Activated T-cell treated with anti-CD3 and anti-CD28 coated beads, Interleukin-2, amount 50 U/mL, for 48 hours (primary cell): ENCODE measurements around the gene PALD1.

ENCODE experiments used
- DNase-seq, 2 experiments: peaks; one replicate each; pipeline ENCODE4 v3.0.0-alpha.2; 2020

PALD1 gene

GRCh38 chr10:70538195-70538520 lies 59.6 kb downstream of the PALD1 start:
- DNase-seq, result no peak

GRCh38 chr10:70538731-70539338 lies 60.3 kb downstream of the PALD1 start:
- no peak for DNase-seq

DNA sequence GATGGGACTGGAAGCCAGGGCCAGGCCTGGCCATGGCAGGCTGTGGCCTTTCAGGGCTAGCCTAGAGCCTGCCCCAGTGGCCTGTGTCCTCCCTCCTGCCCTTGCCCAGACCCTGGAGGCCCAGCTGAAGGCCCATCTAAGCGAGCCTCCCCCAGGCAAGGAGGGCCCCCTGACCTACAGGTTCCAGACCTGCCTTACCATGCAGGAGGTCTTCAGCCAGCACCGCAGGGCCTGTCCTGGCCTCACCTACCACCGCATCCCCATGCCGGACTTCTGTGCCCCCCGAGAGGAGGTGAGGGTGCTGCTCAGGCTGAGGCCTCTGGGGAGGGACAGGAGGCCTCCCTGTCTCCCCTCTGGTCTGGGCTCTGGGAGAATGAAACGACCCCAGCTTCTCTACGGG lies 60.9 kb downstream of the PALD1 start:
- DNase-seq, result no peak

- DNase-seq, result peak; percentile 47 to 55
These were observed 61.7 kb downstream of the PALD1 start for GRCh38 chr10:70540089-70540788.

GRCh38 chr10:70540789-70541360 lies 62.3 kb downstream of the PALD1 start:
- DNase-seq, result no peak

DNA sequence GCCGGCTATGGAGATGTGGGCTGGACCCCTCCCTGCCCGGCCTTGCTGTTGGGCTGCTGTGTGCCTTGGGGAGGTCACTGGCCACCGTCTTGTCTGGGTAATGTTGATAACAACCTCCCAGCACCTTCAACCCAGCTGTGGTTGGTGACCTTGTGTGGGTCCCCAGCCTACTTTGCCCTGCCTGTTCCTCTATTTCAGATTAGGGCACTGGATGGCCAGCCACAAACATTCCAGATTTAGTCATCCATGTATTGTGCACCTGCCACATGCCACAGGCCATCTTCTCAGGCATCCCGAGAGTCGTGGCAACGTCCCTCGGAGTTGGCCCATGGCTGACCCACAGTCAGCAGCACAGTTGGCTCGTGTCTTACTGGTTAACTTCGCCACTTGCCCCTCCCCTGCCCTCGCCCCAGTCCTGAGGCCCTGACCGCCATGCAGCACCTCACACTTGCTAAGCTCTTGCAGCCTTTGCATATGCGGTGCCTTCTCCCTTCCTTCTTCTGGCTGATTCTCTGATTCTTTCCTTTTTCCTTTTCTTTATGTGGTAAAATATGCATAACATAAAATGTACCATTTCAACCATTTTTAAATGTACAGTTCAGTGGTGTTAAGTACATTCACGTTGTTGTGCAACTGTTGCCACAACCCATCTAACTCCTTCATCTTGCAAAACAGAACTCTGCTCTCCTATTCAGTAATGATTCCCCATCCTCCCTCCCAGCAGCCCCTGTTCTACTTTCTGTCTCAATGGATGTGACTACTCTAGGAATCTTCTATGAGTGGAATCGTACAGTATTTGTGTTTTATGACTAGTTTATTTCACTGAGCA lies 63.4 kb downstream of the PALD1 start:
- DNase-seq, result no peak

GRCh38 chr10:70542565-70542938 lies 64.0 kb downstream of the PALD1 start:
- DNase-seq, result no peak

- DNase-seq, result no peak
These were observed 65.3 kb downstream of the PALD1 start for GRCh38 chr10:70543911-70544310.

GRCh38 chr10:70544431-70545340 lies 66.1 kb downstream of the PALD1 start:
- DNase-seq, result no peak

DNA sequence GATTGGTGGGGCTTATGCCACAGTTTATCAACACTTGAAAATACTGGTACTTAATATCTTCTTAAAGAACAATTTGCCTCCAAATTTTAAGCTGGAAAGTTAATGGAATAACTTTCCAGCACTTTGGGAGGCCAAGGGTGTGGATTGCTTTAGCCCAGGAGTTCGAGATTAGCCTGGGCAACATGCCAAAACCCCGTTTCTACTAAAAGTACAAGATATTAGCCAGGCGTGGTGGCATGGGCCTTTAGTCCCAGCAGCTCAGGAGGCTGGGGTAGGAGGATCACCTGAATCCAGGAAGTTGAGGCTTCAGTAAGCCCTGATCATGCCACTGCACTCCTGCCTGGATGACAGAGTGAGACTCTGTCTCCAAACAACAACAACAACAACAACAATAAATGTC lies 68.0 kb downstream of the PALD1 start:
- DNase-seq, result no peak

DNA sequence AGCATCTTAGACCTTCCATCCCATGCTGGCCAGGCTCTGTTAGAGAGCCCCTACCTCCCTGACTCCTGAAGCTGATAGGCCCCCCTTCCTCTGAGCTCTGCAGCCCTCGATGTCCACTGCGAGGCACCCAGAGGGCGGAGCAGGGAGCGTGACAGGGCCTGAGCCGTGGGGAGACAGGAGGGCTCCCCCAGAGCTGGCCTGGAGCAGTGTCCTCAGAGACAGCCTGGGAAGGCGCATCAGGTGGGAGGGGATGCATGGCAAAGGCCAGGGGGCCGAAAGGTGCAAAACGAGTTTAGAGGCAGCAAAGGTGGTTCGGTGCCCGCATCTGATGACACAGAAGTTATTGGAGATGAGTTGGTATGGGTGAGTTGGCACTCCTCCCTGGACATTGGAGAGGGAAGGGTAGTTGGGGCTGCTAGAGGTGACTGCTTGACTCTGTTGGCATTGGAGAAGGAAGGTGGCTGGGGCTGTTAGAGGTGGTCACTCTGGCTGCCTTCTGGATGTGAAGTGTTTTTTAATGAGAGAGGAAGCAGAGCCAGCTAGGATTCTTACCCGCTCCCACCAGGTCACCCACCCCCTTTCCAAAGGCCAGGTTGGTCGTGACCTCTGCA lies 70.9 kb downstream of the PALD1 start:
- no peak for DNase-seq

GRCh38 chr10:70549962-70550458 lies 71.4 kb downstream of the PALD1 start:
- DNase-seq, result peak; percentile 87 to 88

DNA sequence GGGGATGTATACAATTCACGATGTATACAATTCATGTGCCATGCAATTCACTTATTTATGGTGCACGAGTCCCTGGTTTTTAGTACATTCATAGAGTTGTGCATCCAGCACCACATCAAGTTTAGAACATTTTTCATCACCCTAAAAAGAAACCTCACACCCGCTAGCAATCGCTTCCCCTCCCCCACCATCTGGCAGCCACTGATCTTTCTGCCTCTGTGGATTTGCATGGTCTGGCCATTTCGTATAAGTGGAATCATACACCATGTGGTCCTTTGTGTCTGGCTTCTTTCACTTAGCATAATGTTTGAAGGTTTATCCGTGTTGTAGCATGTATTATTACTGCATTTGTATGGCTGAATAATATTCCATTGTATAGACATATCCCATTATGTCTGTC lies 71.9 kb downstream of the PALD1 start:
- no peak for DNase-seq

- DNase-seq, result no peak
These were observed 72.9 kb downstream of the PALD1 start for GRCh38 chr10:70551466-70551865.

DNA sequence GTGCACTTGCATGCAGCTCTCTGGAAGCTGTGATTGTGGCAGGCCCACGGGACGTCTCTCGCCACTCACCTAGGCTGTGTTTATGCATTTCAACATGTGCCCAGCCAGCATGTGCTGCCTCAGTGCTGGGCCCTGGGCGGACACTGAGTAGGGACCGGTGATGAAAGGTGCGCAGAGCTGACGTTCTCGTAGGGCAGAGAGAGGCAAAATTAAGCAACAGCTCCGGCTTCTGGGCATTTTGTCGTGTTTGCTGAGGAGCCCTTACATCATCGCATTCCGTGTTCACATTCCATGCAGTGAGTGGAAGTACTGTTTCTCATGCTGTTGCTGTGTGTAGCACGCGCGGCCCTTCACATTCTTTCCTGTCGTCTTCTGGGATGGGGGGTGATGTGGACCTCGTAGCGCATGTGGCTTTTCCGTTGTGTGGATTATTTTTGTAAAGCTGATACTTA lies 73.4 kb downstream of the PALD1 start:
- no peak for DNase-seq

DNA sequence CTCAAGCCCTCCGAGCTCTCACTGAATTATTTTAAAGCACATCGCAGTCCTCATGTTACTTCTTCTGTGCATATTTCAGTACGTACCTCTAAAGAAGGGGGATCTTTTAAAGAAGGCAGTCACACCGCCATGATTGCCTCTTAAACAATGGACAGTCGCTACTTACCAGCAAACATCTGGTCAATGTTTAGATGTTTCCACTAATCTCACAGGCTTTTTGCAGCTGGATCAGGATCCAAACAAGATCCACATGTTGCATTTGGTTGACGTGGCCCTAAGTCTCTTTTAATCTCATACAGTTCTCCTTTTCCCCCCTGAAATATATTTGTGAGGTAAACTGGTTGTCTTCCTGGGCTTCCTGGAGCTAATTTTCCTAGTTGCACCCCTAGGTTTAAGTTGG lies 74.0 kb downstream of the PALD1 start:
- no peak for DNase-seq

DNA sequence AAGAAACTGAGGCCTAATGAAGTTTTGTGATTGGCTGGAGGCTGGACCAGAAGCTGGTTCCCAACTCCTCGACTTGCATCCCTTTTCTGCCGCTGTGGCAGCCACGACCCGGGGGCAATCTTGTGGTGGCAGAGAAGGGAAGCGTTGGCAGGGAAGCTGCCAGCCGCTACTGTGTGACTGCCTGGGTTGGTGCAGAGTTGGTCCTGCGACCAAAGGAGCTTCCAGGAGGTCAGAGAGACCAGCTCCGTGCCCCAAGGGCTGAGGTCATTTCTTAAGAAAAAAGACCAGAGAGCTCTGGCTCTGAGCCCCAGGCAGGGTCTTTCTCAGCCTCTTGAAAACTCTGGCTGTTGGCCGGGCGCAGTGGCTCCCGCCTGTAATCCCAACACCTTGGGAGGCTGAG lies 76.8 kb downstream of the PALD1 start:
- DNase-seq, result no peak

DNA sequence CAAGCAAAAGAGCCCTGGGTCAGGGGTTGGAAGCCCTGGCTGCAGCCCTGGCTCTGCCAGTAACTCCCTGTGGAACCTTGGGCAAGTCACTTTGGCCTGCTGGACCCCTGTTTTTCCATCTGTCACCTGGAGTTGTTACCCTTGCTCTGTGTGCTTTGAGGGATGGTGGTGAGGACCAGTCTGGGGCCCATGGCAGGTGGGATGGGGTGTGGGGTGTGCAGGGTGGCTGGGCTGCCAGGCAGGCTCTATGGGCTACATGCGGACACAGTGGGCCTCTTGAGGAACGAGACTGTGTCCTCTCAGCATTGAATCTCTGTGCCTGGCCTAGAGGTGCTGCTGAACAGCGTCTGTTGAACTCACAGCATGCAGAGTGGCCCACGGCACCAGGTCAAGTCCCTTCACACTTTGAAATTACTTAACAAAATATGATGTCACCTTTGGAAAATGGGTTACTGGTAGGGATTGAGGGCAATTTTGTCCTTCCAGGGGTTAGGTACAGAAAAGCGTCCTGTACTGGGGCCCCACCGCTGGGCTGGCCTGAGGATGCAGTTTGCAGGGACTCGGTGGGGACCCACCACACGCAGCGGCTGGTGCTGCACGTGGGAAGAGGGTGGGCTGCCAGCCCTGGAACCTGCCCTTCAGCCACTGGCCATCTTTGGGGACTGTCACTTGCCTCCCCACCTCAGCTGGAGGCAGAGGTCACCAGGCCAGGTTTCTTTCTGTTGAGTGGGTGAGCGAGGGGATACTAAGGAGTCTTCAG lies 78.7 kb downstream of the PALD1 start:
- DNase-seq, result no peak

- no peak for DNase-seq
These were observed 79.3 kb downstream of the PALD1 start for GRCh38 chr10:70557876-70558275.

- DNase-seq, result no peak
These were observed 79.7 kb downstream of the PALD1 start for GRCh38 chr10:70558295-70558694.
